IPS-15b (cell line): ENCODE results near the gene BTN3A1.

Experiments
- H3K27me3 ChIP-seq: one replicate; pipeline ENCODE4 v1.6.1; 2013; ENCODE audit warnings: low read length; ENCODE audit not compliant: control insufficient read depth, insufficient read depth
- H3K36me3 ChIP-seq: one replicate; pipeline ENCODE4 v1.6.1; 2013; ENCODE audit warnings: low read length; ENCODE audit not compliant: control insufficient read depth, insufficient read depth
- H3K4me1 ChIP-seq: one replicate; pipeline ENCODE4 v1.6.1; 2013; ENCODE audit warnings: mild to moderate bottlenecking, low read length; ENCODE audit not compliant: control insufficient read depth, insufficient read depth
- H3K4me3 ChIP-seq: one replicate; pipeline ENCODE4 v1.5.1; 2013; ENCODE audit warnings: low read depth, low read length
- H3K9ac ChIP-seq: one replicate; pipeline ENCODE4 v1.6.1; 2013; ENCODE audit warnings: low read depth, mild to moderate bottlenecking, low read length
- H3K9me3 ChIP-seq: one replicate; pipeline ENCODE4 v1.6.1; 2013; ENCODE audit warnings: mild to moderate bottlenecking, low read length; ENCODE audit not compliant: control insufficient read depth, insufficient read depth

BTN3A1 gene

DNA sequence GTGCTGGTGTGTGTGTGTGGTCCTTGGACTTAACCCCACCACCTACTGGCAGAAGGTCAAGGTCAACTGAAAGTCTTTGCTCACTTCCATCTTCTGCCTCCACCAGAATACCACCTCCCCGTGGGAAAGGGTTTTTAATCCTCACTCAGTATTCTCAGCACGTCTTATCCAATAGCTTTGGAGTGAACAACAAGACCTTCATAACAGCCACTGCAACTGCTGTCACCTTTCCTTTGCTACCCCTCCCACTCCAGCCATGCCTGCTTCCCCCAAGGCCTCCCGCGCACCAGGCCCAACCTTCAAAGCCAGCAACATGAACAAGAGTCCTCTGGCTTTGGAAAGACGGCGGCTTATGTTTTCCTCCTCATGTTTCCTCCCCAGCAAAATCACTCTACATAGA lies 20.0 kb upstream of the BTN3A1 start:
- Histone ChIP-seq H3K36me3 (no peaks in the 10 kb centered on the region), H3K4me1 (peaks cover 7% of the 10 kb centered on the region), H3K9me3 (no peaks in the 10 kb centered on the region), H3K4me3 (no peak overlapping the region), H3K9ac (no peak overlapping the region), H3K27me3 (no peaks in the 10 kb centered on the region)

DNA sequence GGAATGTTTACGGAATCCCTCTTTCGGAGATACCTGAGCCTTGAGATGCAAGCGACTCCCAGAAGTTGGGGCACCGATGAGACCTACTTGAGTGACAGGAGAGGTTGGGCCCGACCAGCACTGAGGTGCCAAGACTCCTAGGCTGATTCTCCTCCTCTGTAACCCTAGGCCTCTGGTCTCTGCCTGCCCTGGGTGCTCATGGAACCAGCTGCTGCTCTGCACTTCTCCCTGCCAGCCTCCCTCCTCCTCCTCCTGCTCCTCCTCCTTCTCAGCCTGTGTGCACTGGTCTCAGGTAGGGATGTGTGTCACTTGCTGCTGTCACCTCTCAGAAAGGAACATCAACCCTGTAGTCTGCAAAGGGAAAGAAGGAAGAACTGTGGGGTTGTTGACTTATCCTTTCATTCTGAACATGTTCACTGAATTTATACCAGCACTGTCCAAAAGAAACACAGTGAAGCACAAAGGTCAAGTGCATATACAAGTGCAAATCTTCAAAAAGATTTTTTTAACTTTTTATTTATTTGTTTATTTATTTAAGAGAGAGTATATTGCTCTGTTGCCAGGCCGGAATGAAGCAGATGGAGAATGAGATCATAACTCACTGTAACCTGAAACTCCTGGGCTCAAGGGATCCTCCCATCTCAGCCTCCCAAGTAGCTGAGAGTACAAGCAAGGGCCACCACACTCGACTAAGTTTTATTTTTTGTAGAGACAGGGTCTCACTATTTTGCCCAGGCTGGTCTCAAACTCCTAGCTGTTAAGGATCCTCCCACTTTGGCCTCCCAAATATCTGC lies 18.3 kb upstream of the BTN3A1 start:
- Histone ChIP-seq H3K36me3 (no peaks in the 10 kb centered on the region), H3K9ac (peak overlapping the region; percentile 71), H3K9me3 (no peaks in the 10 kb centered on the region), H3K4me1 (peaks cover 8% of the 10 kb centered on the region), H3K27me3 (no peaks in the 10 kb centered on the region), H3K4me3 (peak overlapping the region; percentile 78)

DNA sequence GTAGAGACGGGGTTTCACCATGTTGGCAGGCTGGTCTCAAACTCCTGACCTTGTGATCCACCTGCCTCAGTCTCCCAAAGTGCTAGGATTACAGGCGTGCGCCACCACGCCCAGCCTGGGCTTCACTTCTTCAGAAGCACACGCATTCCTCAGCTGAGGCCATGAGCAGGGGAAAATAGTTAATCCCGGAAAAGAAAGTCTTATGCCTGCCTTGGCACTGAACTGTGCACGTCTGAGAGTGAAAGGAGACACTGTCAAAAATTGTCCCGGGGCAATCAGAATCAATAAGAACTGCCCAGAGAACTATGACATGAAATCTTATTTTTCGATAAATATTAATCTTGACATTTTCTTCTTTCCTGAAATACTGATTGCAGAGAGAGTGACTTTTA lies 16.3 kb upstream of the BTN3A1 start:
- peaks cover 8% of the 10 kb centered on the region for H3K4me1 ChIP-seq
- no peaks in the 10 kb centered on the region for H3K36me3 ChIP-seq
- no peak overlapping the region for H3K9ac ChIP-seq
- H3K9me3 ChIP-seq, result no peaks in the 10 kb centered on the region
- no peaks in the 10 kb centered on the region for H3K27me3 ChIP-seq
- no peak overlapping the region for H3K4me3 ChIP-seq

DNA sequence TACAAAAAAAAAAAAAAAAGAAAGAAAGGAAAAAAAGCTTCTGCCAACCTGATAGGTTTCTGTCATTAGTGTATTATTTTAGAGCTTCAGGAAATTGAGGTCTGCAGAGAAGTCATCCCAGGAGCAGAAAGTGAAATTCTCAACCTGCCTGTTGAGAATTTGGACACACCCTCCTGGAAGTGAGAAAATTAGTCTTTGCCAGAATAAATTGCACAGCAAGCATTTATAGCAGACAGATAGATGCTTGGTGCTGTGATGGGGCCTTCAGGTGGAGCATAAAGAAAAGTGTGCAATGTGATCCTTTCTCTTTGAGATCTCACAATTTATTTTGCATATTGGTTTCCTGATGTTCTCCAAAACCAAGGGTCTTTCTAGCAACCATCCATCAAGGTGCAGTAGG lies 14.5 kb upstream of the BTN3A1 start:
- Histone ChIP-seq H3K36me3 (peaks cover 4% of the 10 kb centered on the region), H3K4me3 (no peak overlapping the region), H3K27me3 (no peaks in the 10 kb centered on the region), H3K9me3 (no peaks in the 10 kb centered on the region), H3K9ac (no peak overlapping the region), H3K4me1 (peaks cover 4% of the 10 kb centered on the region)

DNA sequence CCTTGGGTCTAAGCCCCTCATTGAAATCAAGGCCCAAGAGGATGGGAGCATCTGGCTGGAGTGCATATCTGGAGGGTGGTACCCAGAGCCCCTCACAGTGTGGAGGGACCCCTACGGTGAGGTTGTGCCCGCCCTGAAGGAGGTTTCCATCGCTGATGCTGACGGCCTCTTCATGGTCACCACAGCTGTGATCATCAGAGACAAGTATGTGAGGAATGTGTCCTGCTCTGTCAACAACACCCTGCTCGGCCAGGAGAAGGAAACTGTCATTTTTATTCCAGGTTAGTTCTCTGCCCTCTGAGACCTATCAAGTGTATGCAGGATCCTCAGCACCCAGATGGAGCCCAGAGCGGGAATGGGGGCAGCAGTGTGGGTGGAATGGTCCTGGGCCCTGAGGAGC lies 14.1 kb upstream of the BTN3A1 start:
- Histone ChIP-seq H3K36me3 (peaks cover 4% of the 10 kb centered on the region), H3K4me1 (peaks cover 4% of the 10 kb centered on the region), H3K27me3 (no peaks in the 10 kb centered on the region), H3K9ac (no peak overlapping the region), H3K4me3 (no peak overlapping the region), H3K9me3 (no peaks in the 10 kb centered on the region)

DNA sequence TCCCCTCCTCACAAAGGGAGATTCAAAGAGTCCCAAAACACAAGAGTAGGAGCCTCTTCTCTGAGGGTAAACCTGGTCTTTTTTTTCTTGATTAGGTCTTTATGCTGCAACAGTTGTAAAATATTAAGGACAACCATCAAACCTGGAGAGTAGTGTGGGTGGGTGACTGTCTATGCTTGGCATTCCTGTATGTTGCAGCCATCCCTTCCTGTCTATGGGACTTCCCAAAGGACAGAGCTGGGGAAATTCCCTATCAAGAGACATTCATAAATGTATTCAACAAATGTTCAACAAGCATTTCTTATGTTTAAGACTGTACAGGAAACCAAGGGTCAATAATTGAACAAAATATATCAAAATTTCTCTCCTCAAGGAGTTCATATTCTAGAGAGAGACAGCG lies 13.6 kb upstream of the BTN3A1 start:
- Histone ChIP-seq H3K4me3 (no peak overlapping the region), H3K9me3 (no peaks in the 10 kb centered on the region), H3K36me3 (peaks cover 4% of the 10 kb centered on the region), H3K4me1 (peaks cover 4% of the 10 kb centered on the region), H3K9ac (no peak overlapping the region), H3K27me3 (no peaks in the 10 kb centered on the region)

DNA sequence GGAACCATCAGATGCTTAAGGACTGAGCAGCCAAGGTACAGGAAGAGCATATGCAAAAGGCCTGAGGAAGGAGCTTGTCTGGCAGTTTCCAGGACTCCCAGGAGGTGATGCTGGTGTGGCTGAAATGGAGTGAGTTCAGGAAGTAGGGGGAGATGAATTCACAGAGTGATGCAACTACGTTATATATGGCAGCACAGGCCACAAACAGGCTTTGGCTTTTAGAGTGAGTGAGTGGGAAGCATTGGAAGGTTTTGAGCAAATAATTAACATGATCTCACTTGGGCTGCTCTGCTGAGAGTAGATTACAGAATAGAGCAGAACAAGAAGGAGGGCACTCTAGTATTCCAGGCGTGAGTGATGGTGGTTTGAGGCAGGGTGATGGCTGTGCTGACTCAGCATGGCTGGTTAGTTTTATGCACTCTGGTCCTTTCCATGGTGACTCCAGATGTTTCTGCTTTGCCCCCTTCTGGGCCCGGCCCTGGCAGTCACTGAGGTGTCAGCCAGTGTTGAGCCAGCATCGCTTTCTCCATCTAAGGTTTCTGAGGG lies 12.7 kb upstream of the BTN3A1 start:
- no peaks in the 10 kb centered on the region for H3K27me3 ChIP-seq
- no peak overlapping the region for H3K9ac ChIP-seq
- H3K9me3 ChIP-seq, result no peaks in the 10 kb centered on the region
- H3K4me3 ChIP-seq, result no peak overlapping the region
- peaks cover 4% of the 10 kb centered on the region for H3K36me3 ChIP-seq
- peaks cover 4% of the 10 kb centered on the region for H3K4me1 ChIP-seq

DNA sequence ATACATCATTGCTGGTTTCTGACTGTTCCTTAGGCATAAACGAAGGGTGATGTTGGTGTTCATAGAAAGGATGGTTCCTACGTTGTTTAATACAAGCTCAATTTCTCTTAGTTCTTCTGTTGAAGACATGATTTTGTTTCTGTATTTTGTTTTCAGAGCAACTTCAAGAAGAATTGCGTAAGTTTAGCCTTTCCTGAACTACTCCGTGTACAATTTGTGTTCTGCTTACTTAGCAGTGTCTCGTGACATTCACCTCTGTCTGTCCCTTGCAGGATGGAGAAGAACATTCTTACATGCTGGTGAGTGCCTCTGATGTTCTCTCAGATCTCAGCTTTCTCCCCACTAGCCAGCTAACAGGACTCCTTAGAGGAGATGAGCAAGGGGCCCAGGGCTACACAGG lies 11.5 kb upstream of the BTN3A1 start:
- H3K4me3 ChIP-seq, result no peak overlapping the region
- no peak overlapping the region for H3K9ac ChIP-seq
- no peaks in the 10 kb centered on the region for H3K27me3 ChIP-seq
- peaks cover 4% of the 10 kb centered on the region for H3K36me3 ChIP-seq
- H3K9me3 ChIP-seq, result no peaks in the 10 kb centered on the region
- H3K4me1 ChIP-seq, result peaks cover 4% of the 10 kb centered on the region

DNA sequence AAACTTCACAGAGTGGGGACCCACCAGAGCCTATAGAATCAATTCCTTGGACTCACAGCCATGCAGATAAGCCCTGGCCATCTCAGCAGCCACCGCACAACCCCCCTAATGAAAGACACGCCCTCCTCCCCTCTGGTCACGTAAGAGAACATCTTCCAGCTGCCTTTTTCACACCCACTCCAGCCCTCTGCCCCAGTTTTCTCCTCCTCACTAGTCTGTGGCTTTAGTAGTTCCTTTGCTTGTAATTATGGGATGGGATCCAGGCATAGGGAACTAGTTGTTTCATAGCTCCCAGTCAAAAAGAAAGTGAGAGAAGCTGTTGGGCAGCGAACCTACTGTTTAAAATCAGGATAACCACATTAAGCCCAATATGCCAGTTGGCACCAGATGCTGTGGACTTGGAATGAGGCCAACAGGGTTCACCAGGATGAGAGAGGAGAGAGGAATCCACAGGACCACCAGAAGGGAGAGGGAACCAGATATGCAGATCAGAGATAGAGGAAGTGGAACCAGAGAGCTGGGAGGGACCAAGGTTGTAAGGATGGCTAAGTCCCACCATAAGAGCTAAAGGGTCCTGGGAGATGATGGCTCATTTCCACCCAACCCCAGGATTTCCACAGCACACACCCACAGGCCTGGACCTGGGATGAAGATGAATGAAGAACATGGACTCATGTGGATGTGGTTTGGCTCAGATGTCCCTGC lies 9.0 kb upstream of the BTN3A1 start:
- Histone ChIP-seq H3K36me3 (peaks cover 4% of the 10 kb centered on the region), H3K4me1 (no peaks in the 10 kb centered on the region), H3K9me3 (no peaks in the 10 kb centered on the region), H3K9ac (no peak overlapping the region), H3K4me3 (no peak overlapping the region), H3K27me3 (no peaks in the 10 kb centered on the region)

DNA sequence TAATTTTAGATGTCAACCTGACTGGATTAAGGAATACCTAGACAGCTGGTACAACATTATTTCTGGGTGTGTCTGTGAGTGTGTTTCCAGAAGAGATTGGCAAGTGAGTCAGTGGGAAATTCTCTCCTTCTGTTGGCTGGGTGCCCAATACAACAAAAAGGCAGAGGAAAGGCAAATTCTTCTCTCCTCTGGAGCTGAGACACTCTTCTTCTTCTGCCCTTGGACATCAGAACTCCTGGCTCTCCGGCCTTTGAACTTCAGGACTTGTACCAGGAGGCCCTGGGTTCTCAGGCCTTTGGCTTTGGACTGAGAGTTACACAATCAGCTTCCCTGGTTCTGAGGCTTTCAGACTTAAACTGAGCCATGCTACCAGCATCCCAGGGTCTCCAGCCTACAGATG lies 7.8 kb upstream of the BTN3A1 start:
- no peaks in the 10 kb centered on the region for H3K27me3 ChIP-seq
- no peaks in the 10 kb centered on the region for H3K9me3 ChIP-seq
- H3K36me3 ChIP-seq, result peaks cover 4% of the 10 kb centered on the region

DNA sequence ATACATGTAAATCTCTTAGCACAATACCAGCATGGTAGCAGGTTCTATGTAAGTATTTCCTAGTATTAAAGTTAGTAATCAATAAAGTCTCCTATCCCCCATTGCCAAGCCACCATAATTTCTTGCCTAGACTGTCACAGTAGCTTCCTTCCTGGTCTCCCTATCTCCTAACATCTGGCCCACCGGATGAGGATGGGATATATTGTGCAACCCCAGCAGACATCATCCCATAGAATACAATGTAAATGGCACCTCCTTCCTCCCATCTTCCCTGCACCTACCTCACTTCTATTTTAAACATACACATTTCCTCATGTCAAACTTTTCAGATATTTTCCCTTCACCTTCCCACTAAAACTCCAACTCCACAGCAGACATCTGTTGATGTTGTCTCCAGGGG lies 3.5 kb upstream of the BTN3A1 start:
- Histone ChIP-seq H3K4me1 (peaks cover 7% of the 10 kb centered on the region), H3K36me3 (no peaks in the 10 kb centered on the region), H3K9ac (no peak overlapping the region), H3K27me3 (no peaks in the 10 kb centered on the region), H3K4me3 (no peak overlapping the region), H3K9me3 (no peaks in the 10 kb centered on the region)

More for the DNA sequence above, 7.8 kb upstream of the BTN3A1 start:
- Histone ChIP-seq H3K9ac (no peak overlapping the region), H3K4me3 (no peak overlapping the region), H3K4me1 (no peaks in the 10 kb centered on the region)

DNA sequence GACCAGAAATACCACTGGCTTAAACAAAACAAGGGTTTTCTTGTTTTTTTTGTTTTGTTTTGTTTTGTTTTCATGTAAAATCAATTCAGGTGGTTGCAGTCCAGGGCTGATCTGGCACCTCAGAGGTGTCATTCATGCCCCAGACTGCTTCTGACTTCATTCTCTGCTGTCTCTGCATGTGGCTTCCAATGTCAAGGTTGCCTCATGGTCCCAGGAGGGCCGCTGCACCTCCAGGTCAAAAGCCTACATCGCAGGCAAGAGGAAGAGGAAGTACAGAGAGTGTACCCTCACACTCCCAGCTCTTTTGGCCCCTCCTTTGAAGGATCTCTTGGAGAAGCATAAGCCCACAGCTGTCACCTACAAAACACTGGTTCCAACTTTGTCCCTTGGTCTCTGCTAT lies 1.4 kb upstream of the BTN3A1 start:
- Histone ChIP-seq H3K4me3 (no peak overlapping the region), H3K9ac (no peak overlapping the region), H3K36me3 (no peaks in the 10 kb centered on the region), H3K27me3 (no peaks in the 10 kb centered on the region), H3K4me1 (peaks cover 7% of the 10 kb centered on the region), H3K9me3 (no peaks in the 10 kb centered on the region)
